CD14-positive monocyte (primary cell): ENCODE results near the gene ZFAND2B. TPM values are rescaled to one million over a fixed set of nuclear protein-coding genes. Genes with fewer than 3 reads are reported as not detected.
A peak's percentile ranks its signal among the peaks of the same experiment; 100 is the strongest.

Experiments used
- DNase-seq, 3 donors: peaks; one replicate each; pipeline ENCODE4 v3.0.0-alpha.2; 2011 to 2022
- H2AFZ ChIP-seq: 2 replicates; pipeline ENCODE4 v1.6.0; 2012; ENCODE audit warnings: mild to moderate bottlenecking, low read depth, low read length, inconsistent platforms; ENCODE audit not compliant: insufficient read depth, poor library complexity, severe bottlenecking
- H3K27ac ChIP-seq, 2 donors: 1 replicate in 1 of 2; 2 replicates in 1 of 2; pipeline ENCODE4 v1.5.1; 2012 to 2013; ENCODE audit warnings: low read length in 2 of 2, control low read depth in 1 of 2, inconsistent platforms in 1 of 2, low read depth in 1 of 2, mild to moderate bottlenecking in 1 of 2
- H3K27me3 ChIP-seq, 2 donors: one replicate each; pipeline versions ENCODE4 v1.6.0 to v1.6.1; 2011 to 2013; ENCODE audit warnings: low read length in 2 of 2; ENCODE audit not compliant: control insufficient read depth in 2 of 2, insufficient read depth in 2 of 2
- H3K36me3 ChIP-seq, 2 donors: replicated peaks in 1 of 2; 1 replicate in 1 of 2; 2 replicates in 1 of 2; pipeline versions ENCODE4 v1.5.1 to v1.6.1; 2012 to 2013; ENCODE audit warnings: low read length in 2 of 2, control low read depth in 1 of 2, inconsistent platforms in 1 of 2, mild to moderate bottlenecking in 1 of 2; ENCODE audit not compliant: insufficient read depth in 2 of 2, control insufficient read depth in 1 of 2
- H3K4me1 ChIP-seq, 2 donors: 1 replicate in 1 of 2; 2 replicates in 1 of 2; pipeline versions ENCODE4 v1.5.1 to v1.6.1; 2012 to 2013; ENCODE audit warnings: low read length in 2 of 2, control low read depth in 1 of 2, inconsistent platforms in 1 of 2, mild to moderate bottlenecking in 1 of 2, moderate library complexity in 1 of 2; ENCODE audit not compliant: insufficient read depth in 2 of 2, control insufficient read depth in 1 of 2
- H3K4me2 ChIP-seq: replicated peaks from 2 replicates; pipeline ENCODE3; 2012; ENCODE audit warnings: low read length, moderate library complexity, mild to moderate bottlenecking; ENCODE audit not compliant: poor library complexity, severe bottlenecking; ENCODE audit errors: extremely low read depth
- H3K4me3 ChIP-seq, 3 experiments: fragments of 200-600 bp in 1 of 3; sonication (generic) in 1 of 3; replicated peaks in 1 of 3; 1 replicate in 2 of 3; 2 replicates in 1 of 3; pipeline ENCODE4 v1.5.1; 2011 to 2013; ENCODE audit warnings: low read length in 3 of 3, mild to moderate bottlenecking in 3 of 3, control low read depth in 2 of 3, low read depth in 2 of 3, inconsistent platforms in 1 of 3, moderate library complexity in 1 of 3
- H3K79me2 ChIP-seq: 2 replicates; pipeline ENCODE4 v1.6.0; 2012; ENCODE audit warnings: mild to moderate bottlenecking, control low read depth, inconsistent platforms, low read length, moderate library complexity; ENCODE audit not compliant: insufficient read depth
- H3K9ac ChIP-seq: 2 replicates; pipeline ENCODE4 v1.6.0; 2017; ENCODE audit warnings: low read length, mild to moderate bottlenecking; ENCODE audit not compliant: insufficient read depth, poor library complexity, severe bottlenecking
- H3K9me3 ChIP-seq, 2 donors: replicated peaks in 1 of 2; 1 replicate in 1 of 2; 2 replicates in 1 of 2; pipeline versions ENCODE4 v1.5.1 to v1.6.1; 2012 to 2013; ENCODE audit warnings: low read length in 2 of 2, control low read depth in 1 of 2; ENCODE audit not compliant: control insufficient read depth in 1 of 2, insufficient read depth in 1 of 2
- H4K20me1 ChIP-seq: 2 replicates; pipeline ENCODE4 v1.6.0; 2012; ENCODE audit warnings: mild to moderate bottlenecking, low read length, control low read depth, moderate library complexity; ENCODE audit not compliant: insufficient read depth
- H3K27ac Mint-ChIP-seq, 7 donors: one replicate each; pipeline ENCODE4 v1.8.0; 2020; ENCODE audit warnings: mild to moderate bottlenecking in 7 of 7, mixed read lengths in 7 of 7, moderate library complexity in 6 of 7, inconsistent platforms in 2 of 7
- H3K27me3 Mint-ChIP-seq, 3 donors: one replicate each; pipeline ENCODE4 v1.8.0; 2021 to 2022; ENCODE audit warnings: low read depth in 3 of 3, mild to moderate bottlenecking in 3 of 3, mixed read lengths in 3 of 3, moderate library complexity in 3 of 3, inconsistent platforms in 1 of 3
- H3K36me3 Mint-ChIP-seq, 2 donors: one replicate each; pipeline ENCODE4 v1.8.0; 2020; ENCODE audit warnings: mixed read lengths in 2 of 2, inconsistent platforms in 1 of 2, mild to moderate bottlenecking in 1 of 2
- H3K4me1 Mint-ChIP-seq: one replicate; pipeline ENCODE4 v1.8.0; 2020; ENCODE audit warnings: mild to moderate bottlenecking, mixed read lengths
- H3K4me3 Mint-ChIP-seq, 2 donors: one replicate each; pipeline ENCODE4 v1.8.0; 2020; ENCODE audit warnings: mild to moderate bottlenecking in 2 of 2, mixed read lengths in 2 of 2, moderate library complexity in 1 of 2
- H3K9me3 Mint-ChIP-seq, 7 donors: one replicate each; pipeline ENCODE4 v1.8.0; 2020 to 2022; ENCODE audit warnings: mixed read lengths in 7 of 7, mild to moderate bottlenecking in 6 of 7, moderate library complexity in 6 of 7, inconsistent platforms in 2 of 7
- CTCF ChIP-seq: fragments of 200-600 bp; IDR thresholded peaks from one replicate; pipeline ENCODE4 v1.8.0; 2022; ENCODE audit warnings: antibody characterized with exemption, mild to moderate bottlenecking
- WGBS: methylation state at CpG from one replicate; pipeline ENCODE4 v1.1.5; 2013; ENCODE audit warnings: missing lambda C conversion rate; ENCODE audit not compliant: insufficient coverage; 5-methylcytosine and 5-hydroxymethylcytosine counted together
- intact Hi-C, 2 donors: fragments of 100-400 bp; cut with micrococcal nuclease; formaldehyde crosslinking; loops; one replicate each; pipeline versions ENCODE4 v1.15.0 to v1.15.1; 2023
- polyA plus RNA-seq, 3 donors: library from polyadenylated mRNA; depleted of rRNA in 1 of 3; unstranded in 2 of 3; stranded (reverse) in 1 of 3; fragments of 300-500 nt in 2 of 3; fragments of >200 nt in 1 of 3; fragmentation: Illumina TruSeq in 2 of 3; gene quantifications; 1 replicate in 2 of 3; 2 replicates in 1 of 3; pipeline ENCODE4 v1.2.3, GENCODE V29; 2012 to 2021

ZFAND2B gene
- polyA plus RNA-seq, 3 donors, result 45.7 to 98.9 (median 53.2) TPM

- Mint-ChIP-seq H3K27me3 (peaks cover 0 to 5% (median 2%) of the 10 kb centered on the region in 3 donors), H3K27ac (peak within 1 kb of the TSS; percentile 87 to 97 (median 95)), H3K9me3 (no peaks in the 10 kb centered on the region), H3K36me3 (peaks cover 25 to 27% of the 10 kb centered on the region in 2 donors), H3K4me3 (peak within 1 kb of the TSS; percentile 93), H3K4me1 (peaks cover 17% of the 10 kb centered on the region)
- peak; percentile 85 to 92 (median 89) for DNase-seq
- Histone ChIP-seq H2AFZ (peak within 1 kb of the TSS; percentile 80), H3K4me1 (peaks cover 15 to 18% of the 10 kb centered on the region in 2 donors), H3K4me2 (peak within 1 kb of the TSS; percentile 79), H3K27ac (peak within 1 kb of the TSS; percentile 71 to 81), H3K4me3 (peak within 1 kb of the TSS; percentile 60 to 87 (median 80)), H3K27me3 (no peaks in the 10 kb centered on the region), H3K79me2 (no peaks in the 10 kb centered on the region), H3K9me3 (no peaks in the 10 kb centered on the region), H3K36me3 (peaks cover 12 to 21% of the 10 kb centered on the region in 2 donors), H4K20me1 (no peaks in the 10 kb centered on the region), H3K9ac (peak within 1 kb of the TSS; percentile 68)
- intact Hi-C loops, result loop anchor here (2.0 to 10.0 kb wide), 5 partner anchors 50 to 334 kb away; partner anchors contain the start of genes DNPEP (in 1 of the 2) and GMPPA (in 1 of the 2)
- TF ChIP-seq CTCF, result peak; percentile 99
- WGBS, result under 1% methylated on average over 58 of the region's 70 CpGs
Measured at GRCh38 chr2:219160186-219161017, 46.2 kb upstream of the ZFAND2B start, which contains the start of gene NHEJ1. TSS of gene NHEJ1 (minus strand) at chr2:219160815. CDS start at chr2:219158362, 2,453 bp downstream.

GRCh38 chr2:219161097-219161496 lies 45.5 kb upstream of the ZFAND2B start:
- H3K4me2 ChIP-seq, result peak overlapping the region; percentile 79
- TF ChIP-seq CTCF, result no peak
- peak overlapping the region; percentile 60 to 87 (median 80) for H3K4me3 ChIP-seq
- H3K4me1 Mint-ChIP-seq, result peaks cover 17% of the 10 kb centered on the region
- no peaks in the 10 kb centered on the region for H3K79me2 ChIP-seq
- DNase-seq, result no peak
- H3K27me3 ChIP-seq, result no peaks in the 10 kb centered on the region
- H3K4me3 Mint-ChIP-seq, result peak overlapping the region; percentile 93
- no peaks in the 10 kb centered on the region for H4K20me1 ChIP-seq
- H3K36me3 Mint-ChIP-seq, result peaks cover 24 to 29% of the 10 kb centered on the region in 2 donors
- no peaks in the 10 kb centered on the region for H3K9me3 ChIP-seq
- peak overlapping the region in 5 of 7 donors; percentile 87 to 96 (median 92) for H3K27ac Mint-ChIP-seq
- peak overlapping the region; percentile 71 to 81 for H3K27ac ChIP-seq
- WGBS, result 100% methylated on average over 3 of the region's 4 CpGs
- peaks cover 15 to 18% of the 10 kb centered on the region in 2 donors for H3K4me1 ChIP-seq
- H2AFZ ChIP-seq, result peak overlapping the region; percentile 80
- H3K9me3 Mint-ChIP-seq, result no peaks in the 10 kb centered on the region
- intact Hi-C loops, result loop anchor here (2.0 to 10.0 kb wide), 5 partner anchors 50 to 334 kb away; partner anchors contain the start of genes DNPEP (in 1 of the 2) and GMPPA (in 1 of the 2)
- peaks cover 0 to 8% (median 2%) of the 10 kb centered on the region in 3 donors for H3K27me3 Mint-ChIP-seq
- H3K36me3 ChIP-seq, result peaks cover 11 to 21% of the 10 kb centered on the region in 2 donors
- H3K9ac ChIP-seq, result peak overlapping the region; percentile 68
